Fibroblast of lung (primary cell): ENCODE data around the gene BGLAP. TPM values are rescaled to one million over a fixed set of nuclear protein-coding genes. Genes with fewer than 3 reads are reported as not detected.

Experiments used
- DNase-seq, 2 donors: peaks; one replicate each; pipeline versions ENCODE4 v3.0.0 to v3.0.0-alpha.2; 2010; ENCODE audit warnings: low read depth in 2 of 2
- H2AFZ ChIP-seq: 2 replicates; pipeline ENCODE4 v1.5.1; 2012; ENCODE audit warnings: low read length, control low read depth, inconsistent platforms
- H3K27ac ChIP-seq: 2 replicates; pipeline ENCODE4 v1.5.1; 2011; ENCODE audit warnings: low read length, control low read depth; ENCODE audit not compliant: insufficient read depth
- H3K27me3 ChIP-seq: 2 replicates; pipeline ENCODE4 v1.5.1; 2011; ENCODE audit warnings: mild to moderate bottlenecking, low read length; ENCODE audit not compliant: control insufficient read depth, insufficient read depth
- H3K36me3 ChIP-seq: 2 replicates; pipeline ENCODE4 v1.5.1; 2011; ENCODE audit warnings: low read length; ENCODE audit not compliant: control insufficient read depth, insufficient read depth
- H3K4me1 ChIP-seq: 2 replicates; pipeline ENCODE4 v1.5.1; 2011; ENCODE audit warnings: low read length; ENCODE audit not compliant: control insufficient read depth, insufficient read depth; ENCODE audit errors: extremely low read depth
- H3K4me2 ChIP-seq: 2 replicates; pipeline ENCODE4 v1.5.1; 2011; ENCODE audit warnings: low read length, control low read depth; ENCODE audit not compliant: insufficient read depth; ENCODE audit errors: extremely low read depth
- H3K4me3 ChIP-seq, 4 experiments: fragments of 200-600 bp in 1 of 4; sonication (generic) in 1 of 4; replicated peaks in 1 of 4; 2 replicates each; pipeline ENCODE4 v1.5.1; 2011 to 2016; ENCODE audit warnings: low read length in 4 of 4, low read depth in 3 of 4, mild to moderate bottlenecking in 3 of 4, control low read depth in 2 of 4, inconsistent platforms in 1 of 4, mixed read lengths in 1 of 4; ENCODE audit not compliant: insufficient read depth in 1 of 4; ENCODE audit errors: control extremely low read depth in 1 of 4
- H3K79me2 ChIP-seq: 2 replicates; pipeline ENCODE4 v1.5.1; 2012; ENCODE audit warnings: mild to moderate bottlenecking, low read length, inconsistent platforms; ENCODE audit not compliant: control insufficient read depth, insufficient read depth
- H3K9ac ChIP-seq: 2 replicates; pipeline ENCODE4 v1.5.1; 2011; ENCODE audit warnings: mild to moderate bottlenecking, low read length, control low read depth; ENCODE audit not compliant: insufficient read depth
- H3K9me3 ChIP-seq: 2 replicates; pipeline ENCODE4 v1.5.1; 2012; ENCODE audit warnings: low read depth, low read length; ENCODE audit not compliant: control insufficient read depth, insufficient read depth
- H4K20me1 ChIP-seq: 2 replicates; pipeline ENCODE4 v1.5.1; 2011; ENCODE audit warnings: low read length; ENCODE audit not compliant: control insufficient read depth, insufficient read depth; ENCODE audit errors: extremely low read depth
- CTCF ChIP-seq, 2 donors: IDR thresholded peaks in 1 of 2; conservative IDR thresholded peaks in 1 of 2; 1 replicate in 1 of 2; 2 replicates in 1 of 2; pipeline ENCODE4 v1.5.1; 2011 to 2012; ENCODE audit warnings: low read length in 2 of 2, control low read depth in 1 of 2, inconsistent platforms in 1 of 2, low read depth in 1 of 2, mild to moderate bottlenecking in 1 of 2
- EZH2 ChIP-seq: IDR thresholded peaks from 2 replicates; pipeline ENCODE4 v1.5.1; 2012; ENCODE audit warnings: low read length, control low read depth, mild to moderate bottlenecking; ENCODE audit errors: missing control alignments
- polyA plus RNA-seq, 2 donors: library from polyadenylated mRNA; depleted of rRNA in 1 of 2; stranded (reverse) in 1 of 2; unstranded in 1 of 2; fragments of >200 nt; gene quantifications; 2 replicates each; pipeline ENCODE4 v1.2.1, GENCODE V29; 2011 to 2012; ENCODE audit warnings: missing spikeins in 1 of 2
- total RNA-seq: library from RNA; depleted of rRNA; stranded (reverse); fragments of >200 nt; gene quantifications from 2 replicates; pipeline ENCODE4 v1.2.1, GENCODE V29; 2014

BGLAP gene
- total and polyA plus RNA-seq, 2 donors (not counting 1 experiment from before 2014, with no cell fraction given): 0.34 to 0.50 TPM

GRCh38 chr1:156259805-156260204 lies 17.8 kb downstream of the BGLAP start:
- no peak overlapping the region for H3K27ac ChIP-seq
- peak in 1 of 2 donors; percentile 22 for TF ChIP-seq CTCF (conservative IDR thresholded peaks at IDR 0.05 in 1 of 2, IDR thresholded peaks at IDR 0.05 in 1 of 2; ENCODE audit: low read depth in 1 of 2, low read length in 2 of 2)
- no peak for TF ChIP-seq EZH2
- peaks cover 11% of the 10 kb centered on the region for H3K4me1 ChIP-seq
- H2AFZ ChIP-seq: no peak overlapping the region
- no peak overlapping the region for H3K4me3 ChIP-seq
- peaks cover 2% of the 10 kb centered on the region for H4K20me1 ChIP-seq
- H3K27me3 ChIP-seq: no peaks in the 10 kb centered on the region
- H3K4me2 ChIP-seq: no peak overlapping the region
- DNase-seq: no peak
- H3K9ac ChIP-seq: no peak overlapping the region
- no peaks in the 10 kb centered on the region for H3K79me2 ChIP-seq
- peaks cover 35% of the 10 kb centered on the region for H3K36me3 ChIP-seq
- H3K9me3 ChIP-seq: no peaks in the 10 kb centered on the region

GRCh38 chr1:156260896-156261295 lies 18.9 kb downstream of the BGLAP start:
- Histone ChIP-seq H3K9me3 (no peaks in the 10 kb centered on the region), H3K36me3 (peaks cover 41% of the 10 kb centered on the region), H3K4me1 (peaks cover 11% of the 10 kb centered on the region), H4K20me1 (peaks cover 2% of the 10 kb centered on the region), H3K27me3 (no peaks in the 10 kb centered on the region), H3K4me2 (no peak overlapping the region), H2AFZ (no peak overlapping the region), H3K27ac (no peak overlapping the region), H3K4me3 (no peak overlapping the region), H3K9ac (no peak overlapping the region), H3K79me2 (no peaks in the 10 kb centered on the region)
- TF ChIP-seq CTCF (conservative IDR thresholded peaks at IDR 0.05 in 1 of 2, IDR thresholded peaks at IDR 0.05 in 1 of 2; ENCODE audit: low read depth in 1 of 2, low read length in 2 of 2) (no peak), EZH2 (no peak)
- DNase-seq: no peak

GRCh38 chr1:156262461-156263287 lies 20.7 kb downstream of the BGLAP start:
- no peak for TF ChIP-seq EZH2
- no peak for TF ChIP-seq CTCF (conservative IDR thresholded peaks at IDR 0.05 in 1 of 2, IDR thresholded peaks at IDR 0.05 in 1 of 2; ENCODE audit: low read depth in 1 of 2, low read length in 2 of 2)
- Histone ChIP-seq H3K27me3 (no peaks in the 10 kb centered on the region), H2AFZ (no peak overlapping the region), H3K27ac (peak overlapping the region; percentile 69), H3K9ac (no peak overlapping the region), H4K20me1 (peaks cover 2% of the 10 kb centered on the region), H3K4me2 (peak overlapping the region; percentile 35), H3K9me3 (no peaks in the 10 kb centered on the region), H3K4me3 (no peak overlapping the region), H3K79me2 (no peaks in the 10 kb centered on the region), H3K36me3 (peaks cover 50% of the 10 kb centered on the region), H3K4me1 (peaks cover 11% of the 10 kb centered on the region)
- DNase-seq: peak; percentile 58 to 94
